Progenitor cell of endocrine pancreas (in vitro differentiated cells): ENCODE data around the gene PNPLA2. TPM values are rescaled to one million over a fixed set of nuclear protein-coding genes. Genes with fewer than 3 reads are reported as not detected.

ENCODE experiments used
- DNase-seq: peaks from one replicate; pipeline ENCODE4 v3.0.0; 2021; ENCODE audit warnings: low spot score; ENCODE audit not compliant: unreplicated experiment
- H3K27ac Mint-ChIP-seq: 2 replicates; pipeline ENCODE4 v1.8.0; 2021; ENCODE audit warnings: mild to moderate bottlenecking, moderate library complexity, mixed read lengths
- H3K27me3 Mint-ChIP-seq: 2 replicates; pipeline ENCODE4 v1.8.0; 2021; ENCODE audit warnings: mixed read lengths
- H3K36me3 Mint-ChIP-seq: 2 replicates; pipeline ENCODE4 v1.8.0; 2022; ENCODE audit warnings: mixed read lengths; ENCODE audit not compliant: insufficient read depth
- H3K4me1 Mint-ChIP-seq: 2 replicates; pipeline ENCODE4 v1.8.0; 2021; ENCODE audit warnings: low read depth, mixed read lengths
- H3K4me3 Mint-ChIP-seq: 2 replicates; pipeline ENCODE4 v1.8.0; 2021; ENCODE audit warnings: low read depth, mild to moderate bottlenecking, moderate library complexity, mixed read lengths
- H3K9me3 Mint-ChIP-seq: 2 replicates; pipeline ENCODE4 v1.8.0; 2021; ENCODE audit warnings: low read depth, mixed read lengths
- total RNA-seq: library from RNA; stranded (reverse); gene quantifications from 2 replicates; pipeline ENCODE4 v1.2.1, GENCODE V29; 2021
- TF ChIP-seq, protein P1 (sequence below): fragments of 200-600 bp; sonication (generic); IDR thresholded peaks from one replicate; pipeline ENCODE4 v1.5.0; 2021; ENCODE audit warnings: antibody characterized with exemption, mild to moderate bottlenecking; ENCODE audit not compliant: unreplicated experiment

The PNPLA2 gene
- total RNA-seq, 1 donor from 2014 or later, result 51.1 TPM

DNA sequence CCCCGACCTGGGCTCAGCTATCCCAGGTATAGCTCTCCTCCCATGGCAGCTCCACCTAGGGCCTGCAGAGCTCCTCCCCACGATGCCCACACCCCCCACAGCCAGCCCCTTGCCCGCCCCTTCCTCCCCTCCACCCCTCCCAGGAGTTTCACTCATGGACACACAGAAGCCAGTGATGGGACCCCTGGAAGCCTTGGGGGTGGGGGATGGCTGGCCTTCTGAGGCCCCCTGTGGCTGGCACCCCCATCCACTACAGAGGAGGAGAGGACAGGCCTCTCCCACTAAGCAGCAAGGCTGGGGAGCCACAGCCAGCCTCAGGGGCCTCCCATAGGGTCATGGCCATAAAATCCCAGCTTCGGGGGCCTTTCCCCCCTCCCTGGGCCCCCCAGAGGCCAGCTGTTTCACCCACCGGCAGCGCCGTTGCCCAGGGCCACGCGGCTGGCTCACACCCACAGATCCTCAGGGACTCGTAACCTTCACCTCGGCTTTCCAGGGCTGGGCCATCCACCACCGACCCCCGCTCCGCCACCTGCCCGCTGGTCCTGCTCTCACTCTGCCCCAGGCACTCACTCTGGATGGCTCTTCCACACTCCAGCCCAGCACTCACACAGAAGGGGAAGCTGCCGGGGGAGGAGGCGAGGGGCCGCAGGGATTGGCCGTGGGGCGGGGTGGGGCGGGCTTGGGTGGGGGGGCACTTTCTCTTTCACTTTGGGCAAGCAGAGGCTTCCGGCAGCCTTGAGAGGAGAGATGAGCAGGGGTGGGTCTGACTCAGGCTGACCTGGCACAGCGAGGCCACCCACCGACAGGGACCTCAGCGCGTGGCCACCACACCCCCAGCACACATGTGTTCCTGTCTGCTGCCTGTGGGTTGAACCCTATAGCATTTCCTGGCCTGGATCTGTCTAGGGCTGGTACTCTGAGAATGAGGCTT lies 22.8 kb upstream of the PNPLA2 start:
- H3K9me3 Mint-ChIP-seq, result no peaks in the 10 kb centered on the region
- H3K27me3 Mint-ChIP-seq, result no peaks in the 10 kb centered on the region
- H3K4me3 Mint-ChIP-seq, result peak overlapping the region; percentile 82
- no peak for DNase-seq
- H3K4me1 Mint-ChIP-seq, result peaks cover 7% of the 10 kb centered on the region
- H3K27ac Mint-ChIP-seq, result no peak overlapping the region
- no peaks in the 10 kb centered on the region for H3K36me3 Mint-ChIP-seq
- TF ChIP-seq, protein P1, sequence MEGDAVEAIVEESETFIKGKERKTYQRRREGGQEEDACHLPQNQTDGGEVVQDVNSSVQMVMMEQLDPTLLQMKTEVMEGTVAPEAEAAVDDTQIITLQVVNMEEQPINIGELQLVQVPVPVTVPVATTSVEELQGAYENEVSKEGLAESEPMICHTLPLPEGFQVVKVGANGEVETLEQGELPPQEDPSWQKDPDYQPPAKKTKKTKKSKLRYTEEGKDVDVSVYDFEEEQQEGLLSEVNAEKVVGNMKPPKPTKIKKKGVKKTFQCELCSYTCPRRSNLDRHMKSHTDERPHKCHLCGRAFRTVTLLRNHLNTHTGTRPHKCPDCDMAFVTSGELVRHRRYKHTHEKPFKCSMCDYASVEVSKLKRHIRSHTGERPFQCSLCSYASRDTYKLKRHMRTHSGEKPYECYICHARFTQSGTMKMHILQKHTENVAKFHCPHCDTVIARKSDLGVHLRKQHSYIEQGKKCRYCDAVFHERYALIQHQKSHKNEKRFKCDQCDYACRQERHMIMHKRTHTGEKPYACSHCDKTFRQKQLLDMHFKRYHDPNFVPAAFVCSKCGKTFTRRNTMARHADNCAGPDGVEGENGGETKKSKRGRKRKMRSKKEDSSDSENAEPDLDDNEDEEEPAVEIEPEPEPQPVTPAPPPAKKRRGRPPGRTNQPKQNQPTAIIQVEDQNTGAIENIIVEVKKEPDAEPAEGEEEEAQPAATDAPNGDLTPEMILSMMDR, result no peak

DNA sequence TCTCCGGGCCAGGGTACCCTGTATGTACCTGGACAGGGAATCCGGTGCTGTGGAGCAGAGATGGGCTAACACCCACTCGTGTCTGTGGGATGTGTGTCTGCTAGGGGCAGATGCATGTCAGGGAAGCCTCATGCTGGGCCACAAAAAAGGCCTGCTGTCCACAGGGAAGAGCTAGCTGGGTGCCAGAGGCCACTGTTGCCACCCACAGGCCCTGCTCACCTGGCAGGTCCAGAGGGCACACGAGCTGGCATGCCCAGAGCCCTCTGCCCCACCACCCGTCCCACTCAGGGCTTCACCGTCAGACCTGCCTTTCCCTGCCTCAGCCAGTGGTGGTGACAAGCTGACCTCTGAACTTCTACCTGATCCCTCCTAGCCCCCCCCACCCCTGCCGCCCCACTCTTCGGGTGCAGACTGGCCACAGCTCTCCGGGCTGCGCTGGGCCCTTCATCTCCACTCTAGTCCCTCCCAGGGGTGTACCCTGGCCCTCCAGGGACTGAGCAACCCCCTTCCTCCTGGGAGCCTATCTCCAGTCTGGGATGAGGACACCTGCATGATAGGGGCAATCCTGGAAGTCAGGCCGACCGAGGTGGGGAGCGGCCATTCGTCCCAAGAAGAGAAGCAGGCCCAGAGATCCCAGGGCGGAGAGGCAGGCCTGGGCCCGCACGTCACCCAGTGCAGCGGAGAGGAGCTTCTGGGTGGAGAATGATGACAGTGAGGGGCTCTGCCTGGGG lies 22.0 kb upstream of the PNPLA2 start:
- H3K27ac Mint-ChIP-seq, result peak overlapping the region; percentile 80
- no peaks in the 10 kb centered on the region for H3K27me3 Mint-ChIP-seq
- no peak for DNase-seq
- peaks cover 7% of the 10 kb centered on the region for H3K4me1 Mint-ChIP-seq
- H3K9me3 Mint-ChIP-seq, result no peaks in the 10 kb centered on the region
- H3K36me3 Mint-ChIP-seq, result no peaks in the 10 kb centered on the region
- TF ChIP-seq, protein P1, result no peak
- peak overlapping the region; percentile 82 for H3K4me3 Mint-ChIP-seq

DNA sequence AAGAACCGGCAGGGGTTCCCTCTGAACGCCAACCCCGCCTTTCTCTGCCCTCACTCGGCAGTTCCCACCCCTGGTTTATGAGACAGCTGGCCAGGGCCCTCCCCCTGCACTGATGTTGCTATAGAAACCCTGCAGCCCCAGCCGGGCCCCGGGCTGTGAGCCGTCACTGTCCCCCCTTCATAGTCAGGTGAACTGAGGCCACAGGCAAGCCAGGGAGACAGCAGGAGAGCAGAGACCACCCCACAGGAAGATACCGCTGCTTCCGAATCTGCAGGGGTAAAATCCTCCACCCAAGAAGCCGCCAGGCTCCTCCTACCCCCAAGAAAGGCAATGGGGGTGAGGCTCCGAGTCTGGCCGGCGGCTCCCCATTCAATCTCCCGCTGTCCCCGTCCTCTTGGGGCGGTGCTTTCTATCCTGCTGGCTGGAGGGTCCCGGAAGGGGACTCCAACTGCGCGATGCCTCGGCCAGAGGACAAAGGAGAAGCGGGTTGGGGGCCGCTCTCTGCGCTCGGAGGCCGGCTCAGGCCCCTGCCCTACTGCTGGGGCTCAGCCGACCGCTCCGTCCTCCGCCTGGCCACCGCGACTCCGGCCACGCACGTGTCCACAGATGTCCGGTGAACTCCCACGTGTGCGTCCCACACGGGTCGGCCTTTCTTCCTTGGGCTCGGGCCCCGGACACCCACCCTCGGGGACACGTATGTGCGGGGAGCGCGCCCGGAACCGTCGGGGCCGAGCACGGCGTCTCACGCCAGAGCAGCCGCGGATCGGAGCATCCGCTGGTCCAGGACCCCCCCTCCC lies 21.2 kb upstream of the PNPLA2 start:
- H3K27me3 Mint-ChIP-seq, result no peaks in the 10 kb centered on the region
- H3K4me1 Mint-ChIP-seq, result peaks cover 7% of the 10 kb centered on the region
- peak overlapping the region; percentile 92 for H3K27ac Mint-ChIP-seq
- DNase-seq, result no peak
- peak overlapping the region; percentile 82 for H3K4me3 Mint-ChIP-seq
- no peaks in the 10 kb centered on the region for H3K36me3 Mint-ChIP-seq
- TF ChIP-seq, protein P1, result no peak
- no peaks in the 10 kb centered on the region for H3K9me3 Mint-ChIP-seq

DNA sequence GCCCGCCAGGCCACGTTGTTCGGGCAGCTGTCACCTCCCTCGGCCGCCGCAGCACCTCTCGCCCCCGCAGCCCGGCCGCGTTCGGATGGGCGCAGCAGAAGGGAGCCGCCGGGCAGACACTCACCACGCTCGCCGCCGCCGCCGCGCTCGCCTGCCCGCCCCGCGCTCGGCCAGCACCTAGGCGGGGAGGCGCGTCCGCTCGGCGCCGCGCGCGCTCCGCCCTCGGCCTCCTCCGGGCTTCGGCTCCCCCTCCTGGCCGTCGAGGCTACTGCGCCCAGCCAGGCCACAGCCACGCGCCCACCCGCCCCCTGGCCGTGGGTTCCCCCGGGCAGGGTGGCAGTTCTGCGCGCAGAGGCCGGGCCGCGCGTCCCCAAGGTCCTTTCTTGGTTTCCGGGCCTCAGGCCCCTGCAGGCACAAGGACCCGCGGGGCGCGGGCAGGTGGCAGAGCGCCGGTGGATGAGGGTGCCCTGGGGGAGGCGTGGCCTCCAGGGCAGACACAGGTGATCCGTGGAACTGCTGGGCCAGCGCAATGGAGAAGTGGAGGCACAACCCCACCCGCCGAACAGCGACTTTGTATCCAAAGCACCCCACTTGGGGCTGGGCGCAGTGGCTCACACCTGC lies 20.5 kb upstream of the PNPLA2 start, which contains the start of gene SLC25A22:
Gene SLC25A22 (minus strand): TSS at position 189 of the 621 bp plus-strand sequence. CDS start 3,275 bp downstream, outside the sequence.
- Mint-ChIP-seq H3K4me3 (peak within 1 kb of the TSS; percentile 82), H3K36me3 (no peaks in the 10 kb centered on the region), H3K27ac (peak within 1 kb of the TSS; percentile 92), H3K4me1 (peaks cover 7% of the 10 kb centered on the region), H3K27me3 (no peaks in the 10 kb centered on the region), H3K9me3 (no peaks in the 10 kb centered on the region)
- DNase-seq, result peak; percentile 86
- TF ChIP-seq, protein P1, result peak; percentile 83
